IMR-90 (cell line): ENCODE data around the gene KRR1. TPM values are rescaled to one million over a fixed set of nuclear protein-coding genes. Genes with fewer than 3 reads are reported as not detected.

Experiments used
- ATAC-seq: fragments of 200-7000 bp; cut with Tn5 transposase; 2 replicates; pipeline ENCODE4 v1.9.1; 2020; ENCODE audit warnings: low read depth, mild to moderate bottlenecking, moderate library complexity
- BruUV-seq: library from RNA; stranded (reverse); fragments of 400-500 nt; replicated peaks from 2 replicates; lab custom pipeline; 2021; lab: Mats Ljungman, UMichigan
- CTCF ChIA-PET: fragments of 300-600 bp; formaldehyde crosslinking; extraction: SDS; loops from one replicate; lab custom pipeline; 2021; ENCODE audit warnings: antibody characterized with exemption; lab: Yijun Ruan, JAX
- POLR2A ChIA-PET: fragments of 300-600 bp; sonication (Branson Sonifier 250); formaldehyde crosslinking; loops from one replicate; lab custom pipeline; 2022; ENCODE audit warnings: antibody characterized with exemption; ENCODE audit not compliant: unreplicated experiment; lab: Charles Lee
- DNase-seq: peaks from one replicate; pipeline ENCODE4 v3.0.0; 2013
- H2AFZ ChIP-seq: replicated peaks from 2 replicates; pipeline ENCODE3; 2013; ENCODE audit warnings: low read length, mild to moderate bottlenecking; ENCODE audit not compliant: poor library complexity
- H2AK5ac ChIP-seq: 2 replicates; pipeline ENCODE4 v1.6.1; 2013; ENCODE audit warnings: low read depth, low read length, inconsistent platforms
- H2AK9ac ChIP-seq: replicated peaks from 2 replicates; pipeline ENCODE3; 2013; ENCODE audit warnings: mild to moderate bottlenecking, low read depth, low read length, moderate library complexity; ENCODE audit not compliant: poor library complexity
- H2BK120ac ChIP-seq: 2 replicates; pipeline ENCODE4 v1.6.1; 2013; ENCODE audit warnings: low read depth, low read length, inconsistent platforms
- H2BK15ac ChIP-seq: 3 replicates; pipeline ENCODE4 v1.6.1; 2013; ENCODE audit warnings: low read depth, low read length, inconsistent platforms
- H2BK20ac ChIP-seq: 2 replicates; pipeline ENCODE4 v1.6.1; 2013; ENCODE audit warnings: low read depth, mild to moderate bottlenecking, inconsistent platforms, low read length, moderate library complexity
- H2BK5ac ChIP-seq: 2 replicates; pipeline ENCODE4 v1.6.1; 2013; ENCODE audit warnings: mild to moderate bottlenecking, low read depth, low read length, inconsistent platforms; ENCODE audit not compliant: poor library complexity, severe bottlenecking
- H3K14ac ChIP-seq: replicated peaks from 2 replicates; pipeline ENCODE4 v1.6.1; 2013; ENCODE audit warnings: low read depth, low read length, inconsistent platforms
- H3K18ac ChIP-seq: 2 replicates; pipeline ENCODE4 v1.6.1; 2013; ENCODE audit warnings: low read depth, low read length, control low read depth
- H3K23ac ChIP-seq: 2 replicates; pipeline ENCODE4 v1.6.1; 2013; ENCODE audit warnings: low read depth, low read length, inconsistent platforms
- H3K27ac ChIP-seq: 2 replicates; pipeline ENCODE4 v1.5.1; 2013; ENCODE audit warnings: mild to moderate bottlenecking, control low read depth, low read length; ENCODE audit not compliant: insufficient read depth
- H3K27me3 ChIP-seq: 2 replicates; pipeline ENCODE4 v1.6.1; 2013; ENCODE audit warnings: low read length; ENCODE audit not compliant: control insufficient read depth, insufficient read depth
- H3K36me3 ChIP-seq: 2 replicates; pipeline ENCODE4 v1.6.1; 2013; ENCODE audit warnings: low read length, mixed read lengths; ENCODE audit not compliant: control insufficient read depth, insufficient read depth
- H3K4ac ChIP-seq: 2 replicates; pipeline ENCODE4 v1.6.1; 2013; ENCODE audit warnings: low read depth, low read length, inconsistent platforms
- H3K4me1 ChIP-seq: 2 replicates; pipeline ENCODE4 v1.6.1; 2013; ENCODE audit warnings: low read length, mixed read lengths; ENCODE audit not compliant: control insufficient read depth, insufficient read depth
- H3K4me2 ChIP-seq: 2 replicates; pipeline ENCODE4 v1.6.1; 2013; ENCODE audit warnings: low read depth, mild to moderate bottlenecking, control low read depth, low read length, moderate library complexity
- H3K4me3 ChIP-seq: 2 replicates; pipeline ENCODE4 v1.5.1; 2013; ENCODE audit warnings: low read depth, mild to moderate bottlenecking, control low read depth, low read length, moderate library complexity; ENCODE audit not compliant: insufficient read depth
- H3K56ac ChIP-seq: 2 replicates; pipeline ENCODE4 v1.6.1; 2013; ENCODE audit warnings: low read length, inconsistent platforms; ENCODE audit not compliant: insufficient read depth; ENCODE audit errors: extremely low read depth
- H3K79me1 ChIP-seq, 2 experiments: 2 replicates each; pipeline ENCODE4 v1.6.1; 2013; ENCODE audit warnings: low read length in 2 of 2, inconsistent platforms in 1 of 2, low read depth in 1 of 2
- H3K9ac ChIP-seq: 2 replicates; pipeline ENCODE4 v1.6.1; 2013; ENCODE audit warnings: low read depth, low read length, control low read depth
- H3K9me1 ChIP-seq: 2 replicates; pipeline ENCODE4 v1.6.1; 2013; ENCODE audit warnings: low read length, inconsistent platforms; ENCODE audit not compliant: insufficient read depth
- H3K9me3 ChIP-seq: 2 replicates; pipeline ENCODE4 v1.6.1; 2013; ENCODE audit warnings: low read length; ENCODE audit not compliant: control insufficient read depth, insufficient read depth
- H4K20me1 ChIP-seq: 2 replicates; pipeline ENCODE4 v1.6.1; 2013; ENCODE audit warnings: low read length, inconsistent platforms; ENCODE audit not compliant: insufficient read depth
- H4K5ac ChIP-seq: 2 replicates; pipeline ENCODE4 v1.6.1; 2013; ENCODE audit warnings: mild to moderate bottlenecking, low read depth, low read length, control low read depth
- H4K8ac ChIP-seq, 2 experiments: 2 replicates each; pipeline ENCODE4 v1.6.1; 2013; ENCODE audit warnings: low read depth in 2 of 2, low read length in 2 of 2, control low read depth in 1 of 2, inconsistent platforms in 1 of 2
- H4K91ac ChIP-seq: 2 replicates; pipeline ENCODE4 v1.6.1; 2013; ENCODE audit warnings: low read depth, low read length, inconsistent platforms; ENCODE audit not compliant: insufficient read depth
- BHLHE40 ChIP-seq: fragments of 150-350 bp; IDR thresholded peaks from 2 replicates; pipeline ENCODE4 v1.6.1; 2016; ENCODE audit warnings: mild to moderate bottlenecking, low read depth, low read length
- CHD1 ChIP-seq: IDR thresholded peaks from 2 replicates; pipeline ENCODE4 v1.6.1; 2012; ENCODE audit warnings: low read depth, low read length, improper control_type of control experiment
- ELK1 ChIP-seq: fragments of 150-350 bp; IDR thresholded peaks from 2 replicates; pipeline ENCODE4 v1.6.1; 2016; ENCODE audit warnings: low read depth, mild to moderate bottlenecking, low read length, moderate library complexity, borderline replicate concordance
- FOS ChIP-seq: fragments of 150-350 bp; IDR thresholded peaks from 2 replicates; pipeline ENCODE4 v1.6.1; 2016; ENCODE audit warnings: low read depth, low read length
- MAFK ChIP-seq: IDR thresholded peaks from 2 replicates; pipeline ENCODE4 v1.6.1; 2012; ENCODE audit warnings: low read depth, low read length, improper control_type of control experiment
- MAZ ChIP-seq: IDR thresholded peaks from 2 replicates; pipeline ENCODE4 v1.6.1; 2012; ENCODE audit warnings: low read depth, mild to moderate bottlenecking, low read length, improper control_type of control experiment, moderate library complexity, borderline replicate concordance
- NFE2L2 ChIP-seq: fragments of 150-350 bp; IDR thresholded peaks from 2 replicates; pipeline ENCODE4 v1.6.1; 2016; ENCODE audit warnings: low read depth, mild to moderate bottlenecking, low read length
- POLR2A ChIP-seq: IDR thresholded peaks from 2 replicates; pipeline ENCODE4 v1.6.1; 2012; ENCODE audit warnings: mild to moderate bottlenecking, low read depth, low read length
- RCOR1 ChIP-seq: IDR thresholded peaks from 2 replicates; pipeline ENCODE4 v1.6.1; 2012; ENCODE audit warnings: mild to moderate bottlenecking, low read length, improper control_type of control experiment; ENCODE audit not compliant: insufficient replicate concordance
- SMC3 ChIP-seq: fragments of 150-350 bp; IDR thresholded peaks from 2 replicates; pipeline ENCODE4 v1.6.1; 2016; ENCODE audit warnings: low read depth, mild to moderate bottlenecking, antibody characterized with exemption, low read length, moderate library complexity
- WGBS, 2 experiments: methylation state at CpG; one replicate each; pipeline versions ENCODE4 v1.1.5 to v1.1.7; 2013; ENCODE audit warnings: missing lambda C conversion rate in 2 of 2; ENCODE audit not compliant: insufficient read length in 1 of 2; ENCODE audit errors: extremely low coverage in 2 of 2; 5-methylcytosine and 5-hydroxymethylcytosine counted together
- dilution Hi-C: fragments of 300-500 bp; cut with HindIII; formaldehyde crosslinking; loops from one replicate; pipeline ENCODE4 v1.14.3; 2018; ENCODE audit warnings: low sequenced_read_pairs; ENCODE audit not compliant: unreplicated experiment
- in situ Hi-C: fragments of 300-500 bp; cut with MboI; formaldehyde crosslinking; loops from 3 replicates; pipeline ENCODE4 v1.14.3; 2019; ENCODE audit warnings: low sequenced_read_pairs, inconsistent platforms, mixed read lengths
- intact Hi-C: fragments of 100-400 bp; cut with micrococcal nuclease; formaldehyde crosslinking; loops from 2 replicates; pipeline ENCODE4 v1.10.0; 2022
- polyA plus RNA-seq, 3 experiments: library from polyadenylated mRNA; depleted of rRNA; stranded (reverse); fragments of >200 nt; gene quantifications; 2 replicates each; pipeline ENCODE4 v1.2.3, GENCODE V29; 2012; ENCODE audit warnings: low replicate concordance in 1 of 3
- total RNA-seq: library from RNA; depleted of rRNA; stranded (reverse); fragments of >200 nt; gene quantifications from 2 replicates; pipeline ENCODE4 v1.2.3, GENCODE V29; 2012

Gene KRR1
- total and polyA plus RNA-seq, 2 of the 4 experiments (the other 2 are of a cell fraction) = 18.3 to 31.4 TPM

GRCh38 chr12:75503866-75504265 lies 7.5 kb downstream of the KRR1 start:
- Histone ChIP-seq H3K4me2 (no peak overlapping the region), H3K4me1 (peaks cover 1% of the 10 kb centered on the region; the same call in 1 of the 2 replicates), H2AFZ (no peak overlapping the region), H3K9me1 (no peaks in the 10 kb centered on the region), H2BK5ac (no peak overlapping the region), H2BK20ac (no peak overlapping the region), H2AK5ac (no peak overlapping the region), H3K27me3 (no peaks in the 10 kb centered on the region), H2BK120ac (no peak overlapping the region), H3K9me3 (no peaks in the 10 kb centered on the region), H3K27ac (no peak overlapping the region), H4K91ac (no peak overlapping the region), H4K20me1 (no peaks in the 10 kb centered on the region), H3K56ac (no peak overlapping the region), H3K9ac (no peak overlapping the region), H3K36me3 (peaks cover 30% of the 10 kb centered on the region), H3K79me1 (peaks cover 11% of the 10 kb centered on the region in 2 experiments; a peak in 3 of 4 replicates), H3K4me3 (no peak overlapping the region), H2BK15ac (no peak overlapping the region), H4K8ac (no peak overlapping the region), H3K23ac (no peak overlapping the region), H3K14ac (no peak overlapping the region), H4K5ac (no peak overlapping the region), H3K4ac (no peak overlapping the region), H2AK9ac (no peak overlapping the region), H3K18ac (no peak overlapping the region)
- TF ChIP-seq MAFK (no peak), SMC3 (no peak), CHD1 (no peak), FOS (no peak), MAZ (no peak), ELK1 (no peak), POLR2A (no peak), RCOR1 (no peak), BHLHE40 (no peak), NFE2L2 (no peak)
- intact Hi-C loops (no loop called here), dilution Hi-C loops (no loop called here), in situ Hi-C loops (loop anchor here (10.0 kb wide), 1 partner anchor 809 kb away; no protein-coding TSS in a partner anchor)
- no peak for DNase-seq
- no CpG with 5 or more reads among the region's 3 CpGs for WGBS, 2 experiments
- no peak for ATAC-seq
- ChIA-PET CTCF (interaction anchor here (0.7 kb wide), 1 partner anchor 774 kb away, joined by 3 read pairs; no protein-coding TSS in a partner anchor), POLR2A (no interaction called here)
- BruUV-seq = no TSS peak
